HL-60 (cell line): Measurements from ENCODE around the gene SIPA1L3.

Experiments
- DNase-seq, 2 experiments: peaks; one replicate each; pipeline ENCODE4 v3.0.0-alpha.2; 2010 to 2020; ENCODE audit warnings: low read depth in 1 of 2, low spot score in 1 of 2
- H3K27ac ChIP-seq: fragments of 250-450 bp; sonication (Bioruptor Pico); replicated peaks from 2 replicates; pipeline ENCODE4 v1.5.1; 2020; ENCODE audit warnings: mild to moderate bottlenecking, moderate library complexity
- H3K27me3 ChIP-seq: fragments of 250-450 bp; sonication (Bioruptor Pico); 2 replicates; pipeline ENCODE4 v1.5.1; 2021; ENCODE audit warnings: mild to moderate bottlenecking, moderate library complexity; ENCODE audit not compliant: insufficient read depth, poor library complexity, severe bottlenecking
- H3K4me3 ChIP-seq: replicated peaks from 2 replicates; pipeline ENCODE4 v1.5.1; 2011; ENCODE audit warnings: mild to moderate bottlenecking, control low read depth, low read length; ENCODE audit not compliant: insufficient read depth
- GABPA ChIP-seq: IDR thresholded peaks from 2 replicates; pipeline ENCODE4 v1.6.1; 2012; ENCODE audit warnings: low read depth
- POLR2AphosphoS5 ChIP-seq: IDR thresholded peaks from 2 replicates; pipeline ENCODE4 v1.6.1; 2012; ENCODE audit warnings: low read depth
- SPI1 ChIP-seq: IDR thresholded peaks from 2 replicates; pipeline ENCODE4 v1.6.1; 2012; ENCODE audit warnings: low read depth, mild to moderate bottlenecking, borderline replicate concordance
- TF ChIP-seq, protein P1 (sequence below): IDR thresholded peaks from 2 replicates; pipeline ENCODE4 v1.6.1; 2012; ENCODE audit warnings: low read depth; ENCODE audit not compliant: insufficient replicate concordance
- TF ChIP-seq, protein P2 (sequence below): IDR thresholded peaks from one replicate; pipeline ENCODE4 v1.5.1; 2011; ENCODE audit warnings: low read length, control low read depth, inconsistent platforms; ENCODE audit not compliant: insufficient read depth

Gene SIPA1L3

DNA sequence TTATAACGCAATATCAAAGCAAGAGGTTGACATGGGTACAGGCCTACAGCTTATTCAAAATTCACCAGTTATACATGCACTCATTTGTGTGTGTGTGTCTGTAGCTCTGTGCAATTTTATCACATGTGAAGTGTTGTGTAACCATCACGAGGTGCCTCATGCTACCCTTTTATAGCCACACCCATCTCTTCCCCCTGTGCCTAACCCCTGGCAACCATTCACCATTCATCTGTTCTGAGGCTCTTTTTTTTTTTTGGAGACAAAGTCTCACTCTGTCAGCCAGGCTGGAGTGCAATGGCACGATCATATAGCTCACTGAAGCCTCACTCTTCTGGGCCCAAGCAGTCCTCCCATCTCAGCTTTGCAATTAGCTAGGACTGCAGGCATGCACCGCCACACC, 238.6 kb downstream of the SIPA1L3 start:
- H3K4me3 ChIP-seq: no peak overlapping the region
- TF ChIP-seq POLR2AphosphoS5 (no peak), SPI1 (no peak), GABPA (no peak)
- TF ChIP-seq, protein P1, sequence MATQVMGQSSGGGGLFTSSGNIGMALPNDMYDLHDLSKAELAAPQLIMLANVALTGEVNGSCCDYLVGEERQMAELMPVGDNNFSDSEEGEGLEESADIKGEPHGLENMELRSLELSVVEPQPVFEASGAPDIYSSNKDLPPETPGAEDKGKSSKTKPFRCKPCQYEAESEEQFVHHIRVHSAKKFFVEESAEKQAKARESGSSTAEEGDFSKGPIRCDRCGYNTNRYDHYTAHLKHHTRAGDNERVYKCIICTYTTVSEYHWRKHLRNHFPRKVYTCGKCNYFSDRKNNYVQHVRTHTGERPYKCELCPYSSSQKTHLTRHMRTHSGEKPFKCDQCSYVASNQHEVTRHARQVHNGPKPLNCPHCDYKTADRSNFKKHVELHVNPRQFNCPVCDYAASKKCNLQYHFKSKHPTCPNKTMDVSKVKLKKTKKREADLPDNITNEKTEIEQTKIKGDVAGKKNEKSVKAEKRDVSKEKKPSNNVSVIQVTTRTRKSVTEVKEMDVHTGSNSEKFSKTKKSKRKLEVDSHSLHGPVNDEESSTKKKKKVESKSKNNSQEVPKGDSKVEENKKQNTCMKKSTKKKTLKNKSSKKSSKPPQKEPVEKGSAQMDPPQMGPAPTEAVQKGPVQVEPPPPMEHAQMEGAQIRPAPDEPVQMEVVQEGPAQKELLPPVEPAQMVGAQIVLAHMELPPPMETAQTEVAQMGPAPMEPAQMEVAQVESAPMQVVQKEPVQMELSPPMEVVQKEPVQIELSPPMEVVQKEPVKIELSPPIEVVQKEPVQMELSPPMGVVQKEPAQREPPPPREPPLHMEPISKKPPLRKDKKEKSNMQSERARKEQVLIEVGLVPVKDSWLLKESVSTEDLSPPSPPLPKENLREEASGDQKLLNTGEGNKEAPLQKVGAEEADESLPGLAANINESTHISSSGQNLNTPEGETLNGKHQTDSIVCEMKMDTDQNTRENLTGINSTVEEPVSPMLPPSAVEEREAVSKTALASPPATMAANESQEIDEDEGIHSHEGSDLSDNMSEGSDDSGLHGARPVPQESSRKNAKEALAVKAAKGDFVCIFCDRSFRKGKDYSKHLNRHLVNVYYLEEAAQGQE: no peak
- TF ChIP-seq, protein P2, sequence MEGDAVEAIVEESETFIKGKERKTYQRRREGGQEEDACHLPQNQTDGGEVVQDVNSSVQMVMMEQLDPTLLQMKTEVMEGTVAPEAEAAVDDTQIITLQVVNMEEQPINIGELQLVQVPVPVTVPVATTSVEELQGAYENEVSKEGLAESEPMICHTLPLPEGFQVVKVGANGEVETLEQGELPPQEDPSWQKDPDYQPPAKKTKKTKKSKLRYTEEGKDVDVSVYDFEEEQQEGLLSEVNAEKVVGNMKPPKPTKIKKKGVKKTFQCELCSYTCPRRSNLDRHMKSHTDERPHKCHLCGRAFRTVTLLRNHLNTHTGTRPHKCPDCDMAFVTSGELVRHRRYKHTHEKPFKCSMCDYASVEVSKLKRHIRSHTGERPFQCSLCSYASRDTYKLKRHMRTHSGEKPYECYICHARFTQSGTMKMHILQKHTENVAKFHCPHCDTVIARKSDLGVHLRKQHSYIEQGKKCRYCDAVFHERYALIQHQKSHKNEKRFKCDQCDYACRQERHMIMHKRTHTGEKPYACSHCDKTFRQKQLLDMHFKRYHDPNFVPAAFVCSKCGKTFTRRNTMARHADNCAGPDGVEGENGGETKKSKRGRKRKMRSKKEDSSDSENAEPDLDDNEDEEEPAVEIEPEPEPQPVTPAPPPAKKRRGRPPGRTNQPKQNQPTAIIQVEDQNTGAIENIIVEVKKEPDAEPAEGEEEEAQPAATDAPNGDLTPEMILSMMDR: no peak
- no peak overlapping the region for H3K27ac ChIP-seq
- no peaks in the 10 kb centered on the region for H3K27me3 ChIP-seq
- DNase-seq: no peak

DNA sequence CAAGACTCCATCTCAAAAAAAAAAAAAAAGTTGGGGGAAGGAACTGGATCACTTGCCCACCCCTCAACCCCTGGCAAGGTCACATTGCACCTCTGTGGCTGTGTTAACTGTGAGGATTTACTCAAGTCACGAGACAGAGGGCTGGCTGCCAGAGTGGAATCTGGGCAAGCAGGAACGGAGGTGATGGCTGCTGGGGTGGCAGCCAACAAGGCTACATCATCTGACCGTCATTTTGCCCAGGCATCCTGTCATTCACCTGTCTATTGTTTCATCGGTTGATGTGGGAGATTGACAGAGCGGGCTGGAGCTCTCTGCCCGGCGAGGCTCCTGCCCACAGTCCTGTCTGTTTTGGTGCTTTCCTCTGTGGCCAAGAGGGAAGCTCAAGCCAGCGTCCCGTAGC, 241.3 kb downstream of the SIPA1L3 start:
- Histone ChIP-seq H3K27me3 (no peaks in the 10 kb centered on the region), H3K27ac (no peak overlapping the region), H3K4me3 (no peak overlapping the region)
- TF ChIP-seq, protein P2: no peak
- DNase-seq: no peak

DNA sequence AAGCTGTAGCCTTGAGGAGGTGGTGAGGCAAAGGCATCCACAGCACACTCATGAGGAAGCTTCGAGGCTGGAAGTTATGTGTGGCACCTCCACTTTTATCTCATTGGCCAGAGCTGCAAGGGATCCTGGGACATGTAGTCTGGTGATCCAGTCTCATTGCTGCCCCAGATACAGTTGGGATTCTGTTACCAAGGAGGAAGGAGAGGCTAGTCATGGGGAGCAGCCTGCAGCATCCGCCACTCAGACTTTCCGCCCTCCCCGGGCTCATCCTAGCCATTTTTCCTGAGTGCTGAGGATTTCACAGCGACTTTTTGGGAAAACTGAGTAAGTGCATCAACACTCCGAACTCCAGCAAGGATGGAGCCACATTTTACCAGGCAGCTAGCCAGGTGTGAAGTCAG, 242.7 kb downstream of the SIPA1L3 start:
- TF ChIP-seq GABPA (no peak), SPI1 (no peak), POLR2AphosphoS5 (no peak)
- TF ChIP-seq, protein P1: no peak
- TF ChIP-seq, protein P2: no peak
- Histone ChIP-seq H3K27ac (no peak overlapping the region), H3K27me3 (no peaks in the 10 kb centered on the region), H3K4me3 (no peak overlapping the region)
- peak in 1 of 2 experiments; percentile 3 for DNase-seq

DNA sequence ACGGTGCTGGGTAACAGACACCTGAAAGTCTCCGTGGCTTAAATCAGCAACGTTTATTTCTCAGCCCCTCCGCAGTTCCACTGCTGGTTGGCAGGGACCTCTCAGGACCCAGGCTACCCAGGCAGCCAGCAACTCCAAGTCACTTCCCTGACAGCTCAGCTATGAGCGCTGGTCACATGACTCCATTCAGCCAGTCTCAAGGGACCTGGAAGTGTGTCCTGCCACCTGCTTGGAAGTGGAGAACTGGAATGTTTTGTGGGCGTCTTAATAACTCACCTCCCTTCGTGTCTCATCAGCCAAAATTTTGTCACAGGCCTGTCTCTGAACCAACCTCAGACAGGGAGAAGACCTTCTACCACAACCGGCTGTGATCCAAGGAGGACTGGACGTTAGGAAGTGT, 244.2 kb downstream of the SIPA1L3 start:
- H3K27me3 ChIP-seq: no peaks in the 10 kb centered on the region
- H3K27ac ChIP-seq: no peak overlapping the region
- no peak for DNase-seq
- H3K4me3 ChIP-seq: no peak overlapping the region
- TF ChIP-seq GABPA (no peak), POLR2AphosphoS5 (no peak), SPI1 (no peak)
- TF ChIP-seq, protein P2: no peak
- TF ChIP-seq, protein P1: no peak
